Lower leg skin (tissue), 3 donors: Measurements from ENCODE around the gene TRIM9.

Source experiments
- CTCF ChIP-seq, 3 donors: fragments of 450-650 bp; IDR thresholded peaks; one replicate each; pipeline ENCODE4 v1.5.1; 2016; ENCODE audit warnings: antibody characterized with exemption in 3 of 3, mild to moderate bottlenecking in 3 of 3, moderate library complexity in 2 of 3
- POLR2A ChIP-seq, 2 donors: fragments of 450-650 bp; IDR thresholded peaks; one replicate each; pipeline ENCODE4 v1.6.1; 2016 to 2017; ENCODE audit warnings: antibody characterized with exemption in 2 of 2, mild to moderate bottlenecking in 1 of 2, moderate library complexity in 1 of 2

- TF ChIP-seq CTCF (IDR thresholded peaks at IDR 0.05): no peak
- TF ChIP-seq POLR2A (IDR thresholded peaks at IDR 0.05): no peak
These were observed 123.8 kb downstream of the TRIM9 start for GRCh38 chr14:50970886-50971781.
